ENCODE data around the gene ROR2. TPM values are rescaled to one million over a fixed set of nuclear protein-coding genes. Genes with fewer than 3 reads are reported as not detected.

The ROR2 gene
- total and polyA plus RNA-seq, 2 experiments from 2014 or later, result 7.1 to 12.9 TPM

- Histone ChIP-seq H3K79me2 (ENCODE audit: insufficient read depth) (peaks cover 22% of the 10 kb centered on the region), H3K4me3 (no peak overlapping the region), H2AFZ (no peak overlapping the region), H3K36me3 (ENCODE audit: low read depth) (no peaks in the 10 kb centered on the region), H3K4me1 (ENCODE audit: insufficient read depth) (peaks cover 24% of the 10 kb centered on the region), H3K4me2 (ENCODE audit: unreplicated experiment) (no peak overlapping the region), H3K9me2 (ENCODE audit: insufficient read depth) (no peaks in the 10 kb centered on the region), H3F3A (ENCODE audit: insufficient read depth) (no peaks in the 10 kb centered on the region), H3K9ac (no peak overlapping the region), H3K9me3 (ENCODE audit: low read depth) (no peaks in the 10 kb centered on the region), H4K20me1 (ENCODE audit: insufficient read depth) (no peaks in the 10 kb centered on the region), H3K27ac (no peak overlapping the region), H3K27me3 (replicated peaks; ENCODE audit: insufficient read depth) (no peaks in the 10 kb centered on the region)
- WGBS, 2 experiments (ENCODE audit: low coverage in 1 of 2, low lambda C conversion rate in 2 of 2, missing lambda C conversion rate in 2 of 2), result 41 to 50% methylated on average over 1 of the region's 1 CpG
- TF ChIP-seq EZH2phosphoT487 (IDR thresholded peaks at IDR 0.05; ENCODE audit: insufficient read depth, low read depth) (no peak), EZH2 (IDR thresholded peaks at IDR 0.05; ENCODE audit: insufficient read depth, poor library complexity, severe bottlenecking) (no peak)
- in situ Hi-C loops (cut with MboI), result no loop called here
- no peak for DNase-seq
Measured at GRCh38 chr9:91894536-91894935, 55.5 kb downstream of the ROR2 start.

GRCh38 chr9:91894023-91894422 is 56.0 kb downstream of the ROR2 start:
- in situ Hi-C loops (cut with MboI), result no loop called here
- no peak for DNase-seq
- TF ChIP-seq EZH2 (IDR thresholded peaks at IDR 0.05; ENCODE audit: insufficient read depth, poor library complexity, severe bottlenecking), result no peak
- no peak for TF ChIP-seq EZH2phosphoT487 (IDR thresholded peaks at IDR 0.05; ENCODE audit: insufficient read depth, low read depth)
- H3K27me3 ChIP-seq (replicated peaks; ENCODE audit: insufficient read depth), result no peaks in the 10 kb centered on the region
- no peaks in the 10 kb centered on the region for H3F3A ChIP-seq (ENCODE audit: insufficient read depth)
- no peak overlapping the region for H2AFZ ChIP-seq
- H4K20me1 ChIP-seq (ENCODE audit: insufficient read depth), result no peaks in the 10 kb centered on the region
- no peak overlapping the region for H3K27ac ChIP-seq
- H3K4me2 ChIP-seq (ENCODE audit: unreplicated experiment), result no peak overlapping the region
- no peaks in the 10 kb centered on the region for H3K9me2 ChIP-seq (ENCODE audit: insufficient read depth)
- H3K79me2 ChIP-seq (ENCODE audit: insufficient read depth), result peaks cover 19% of the 10 kb centered on the region
- no peaks in the 10 kb centered on the region for H3K9me3 ChIP-seq (ENCODE audit: low read depth)
- peaks cover 24% of the 10 kb centered on the region for H3K4me1 ChIP-seq (ENCODE audit: insufficient read depth)
- H3K4me3 ChIP-seq, result no peak overlapping the region
- WGBS, 2 experiments (ENCODE audit: low coverage in 1 of 2, low lambda C conversion rate in 2 of 2, missing lambda C conversion rate in 2 of 2), result 61 to 68% methylated on average over 4 of the region's 4 CpGs
- H3K36me3 ChIP-seq (ENCODE audit: low read depth), result no peaks in the 10 kb centered on the region
- H3K9ac ChIP-seq, result no peak overlapping the region

- Histone ChIP-seq H3K9me2 (ENCODE audit: insufficient read depth) (no peaks in the 10 kb centered on the region), H3K27ac (no peak overlapping the region), H3K79me2 (ENCODE audit: insufficient read depth) (peaks cover 14% of the 10 kb centered on the region; the same call in 1 of the 2 replicates), H3F3A (ENCODE audit: insufficient read depth) (peaks cover 4% of the 10 kb centered on the region), H3K27me3 (replicated peaks; ENCODE audit: insufficient read depth) (no peaks in the 10 kb centered on the region), H3K4me3 (no peak overlapping the region), H3K4me2 (ENCODE audit: unreplicated experiment) (no peak overlapping the region), H4K20me1 (ENCODE audit: insufficient read depth) (no peaks in the 10 kb centered on the region), H3K9ac (no peak overlapping the region), H3K4me1 (ENCODE audit: insufficient read depth) (peaks cover 26% of the 10 kb centered on the region), H3K9me3 (ENCODE audit: low read depth) (no peaks in the 10 kb centered on the region), H3K36me3 (ENCODE audit: low read depth) (no peaks in the 10 kb centered on the region), H2AFZ (no peak overlapping the region)
- WGBS, 2 experiments (ENCODE audit: low coverage in 1 of 2, low lambda C conversion rate in 2 of 2, missing lambda C conversion rate in 2 of 2), result 94 to 96% methylated on average over 6 of the region's 6 CpGs
- DNase-seq, result no peak
- TF ChIP-seq EZH2 (IDR thresholded peaks at IDR 0.05; ENCODE audit: insufficient read depth, poor library complexity, severe bottlenecking) (no peak), EZH2phosphoT487 (IDR thresholded peaks at IDR 0.05; ENCODE audit: insufficient read depth, low read depth) (no peak)
- in situ Hi-C loops (cut with MboI), result no loop called here
Measured at GRCh38 chr9:91891915-91892314, 58.1 kb downstream of the ROR2 start.

GRCh38 chr9:91890662-91891061 is 59.4 kb downstream of the ROR2 start:
- no peak for DNase-seq
- H3K4me2 ChIP-seq (ENCODE audit: unreplicated experiment), result no peak overlapping the region
- 82 to 83% methylated on average over 3 of the region's 3 CpGs for WGBS, 2 experiments (ENCODE audit: low coverage in 1 of 2, low lambda C conversion rate in 2 of 2, missing lambda C conversion rate in 2 of 2)
- H3K36me3 ChIP-seq (ENCODE audit: low read depth), result no peaks in the 10 kb centered on the region
- H2AFZ ChIP-seq, result no peak overlapping the region
- no peak overlapping the region for H3K27ac ChIP-seq
- H3K4me3 ChIP-seq, result no peak overlapping the region
- no peak overlapping the region for H3K9ac ChIP-seq
- H3K4me1 ChIP-seq (ENCODE audit: insufficient read depth), result peaks cover 22% of the 10 kb centered on the region
- no peaks in the 10 kb centered on the region for H3K27me3 ChIP-seq (replicated peaks; ENCODE audit: insufficient read depth)
- no peaks in the 10 kb centered on the region for H4K20me1 ChIP-seq (ENCODE audit: insufficient read depth)
- in situ Hi-C loops (cut with MboI), result no loop called here
- peaks cover 9% of the 10 kb centered on the region; the same call in 1 of the 2 replicates for H3K79me2 ChIP-seq (ENCODE audit: insufficient read depth)
- H3K9me3 ChIP-seq (ENCODE audit: low read depth), result no peaks in the 10 kb centered on the region
- peaks cover 10% of the 10 kb centered on the region for H3F3A ChIP-seq (ENCODE audit: insufficient read depth)
- H3K9me2 ChIP-seq (ENCODE audit: insufficient read depth), result no peaks in the 10 kb centered on the region
- TF ChIP-seq EZH2phosphoT487 (IDR thresholded peaks at IDR 0.05; ENCODE audit: insufficient read depth, low read depth), result no peak
- no peak for TF ChIP-seq EZH2 (IDR thresholded peaks at IDR 0.05; ENCODE audit: insufficient read depth, poor library complexity, severe bottlenecking)

All from GM23248 (cell line).